ENCODE data around the gene PSMD10. TPM values are rescaled to one million over a fixed set of nuclear protein-coding genes. Genes with fewer than 3 reads are reported as not detected.

Gene PSMD10
- total and polyA plus RNA-seq, 2 donors: 46.8 to 69.0 TPM

- no peaks in the 10 kb centered on the region for H3K36me3 ChIP-seq (ENCODE audit: insufficient read depth)
- no peak overlapping the region for H3K27ac ChIP-seq (ENCODE audit: low read depth)
- H3K4me1 ChIP-seq (ENCODE audit: insufficient read depth): no peaks in the 10 kb centered on the region
- DNase-seq (ENCODE audit: extremely low spot score): no peak
- no peak overlapping the region for H3K4me3 ChIP-seq (ENCODE audit: low read depth, low read length)
Observed at GRCh38 chrX:108055546-108055945, 35.8 kb downstream of the PSMD10 start.

- no peaks in the 10 kb centered on the region for H3K36me3 ChIP-seq (ENCODE audit: insufficient read depth)
Observed at GRCh38 chrX:108053218-108053617, 38.1 kb downstream of the PSMD10 start.

GRCh38 chrX:108049649-108050048 lies 41.7 kb downstream of the PSMD10 start:
- Histone ChIP-seq H3K4me1 (ENCODE audit: insufficient read depth) (no peaks in the 10 kb centered on the region), H3K36me3 (ENCODE audit: insufficient read depth) (no peaks in the 10 kb centered on the region), H3K4me3 (ENCODE audit: low read depth, low read length) (no peak overlapping the region), H3K27ac (ENCODE audit: low read depth) (no peak overlapping the region)
- DNase-seq (ENCODE audit: extremely low spot score): peak; percentile 20
- 30% methylated on average over 1 of the region's 1 CpG for WGBS

More at GRCh38 chrX:108053218-108053617, 38.1 kb downstream of the PSMD10 start:
- no peak overlapping the region for H3K4me3 ChIP-seq (ENCODE audit: low read depth, low read length)
- H3K4me1 ChIP-seq (ENCODE audit: insufficient read depth): no peaks in the 10 kb centered on the region
- no peak overlapping the region for H3K27ac ChIP-seq (ENCODE audit: low read depth)
- DNase-seq (ENCODE audit: extremely low spot score): no peak

- H3K4me3 ChIP-seq (ENCODE audit: low read depth, low read length): no peak within 1 kb of the TSS
- H3K36me3 ChIP-seq (ENCODE audit: insufficient read depth): no peaks in the 10 kb centered on the region
- no peak within 1 kb of the TSS for H3K27ac ChIP-seq (ENCODE audit: low read depth)
- no peak for DNase-seq (ENCODE audit: extremely low spot score)
- 86% methylated on average over 10 of the region's 10 CpGs for WGBS
- no peaks in the 10 kb centered on the region for H3K4me1 ChIP-seq (ENCODE audit: insufficient read depth)
Observed at GRCh38 chrX:108044554-108045256, 46.6 kb downstream of the PSMD10 start, which contains the start of gene VSIG1. TSS of gene VSIG1 (plus strand) at chrX:108045065. CDS start at chrX:108045131, 66 bp downstream.

- H3K4me1 ChIP-seq (ENCODE audit: insufficient read depth): no peaks in the 10 kb centered on the region
- no peak overlapping the region for H3K4me3 ChIP-seq (ENCODE audit: low read depth, low read length)
- 84% methylated on average over 4 of the region's 4 CpGs for WGBS
- H3K27ac ChIP-seq (ENCODE audit: low read depth): no peak overlapping the region
- H3K36me3 ChIP-seq (ENCODE audit: insufficient read depth): no peaks in the 10 kb centered on the region
- DNase-seq (ENCODE audit: extremely low spot score): no peak
Observed at GRCh38 chrX:108036298-108036973, 54.9 kb downstream of the PSMD10 start.

- Histone ChIP-seq H3K27ac (ENCODE audit: low read depth) (no peak overlapping the region), H3K4me3 (ENCODE audit: low read depth, low read length) (no peak overlapping the region), H3K36me3 (ENCODE audit: insufficient read depth) (no peaks in the 10 kb centered on the region), H3K4me1 (ENCODE audit: insufficient read depth) (no peaks in the 10 kb centered on the region)
- 87% methylated on average over 3 of the region's 3 CpGs for WGBS
- no peak for DNase-seq (ENCODE audit: extremely low spot score)
Observed at GRCh38 chrX:108034725-108035124, 56.6 kb downstream of the PSMD10 start.

Other genes with a start within 250 kb of the PSMD10 start
- gene TEX13B, start 109.2 kb downstream of the PSMD10 start, total RNA-seq: not detected
- not detected for gene TEX13B, start 109.2 kb downstream of the PSMD10 start, polyA plus RNA-seq
- gene VSIG1, start 46.5 kb downstream of the PSMD10 start, total RNA-seq: 0.37 TPM
- gene VSIG1, start 46.5 kb downstream of the PSMD10 start, polyA plus RNA-seq: 0.29 TPM
- 9.5 TPM for gene ATG4A, start 236 bp upstream of the PSMD10 start, total RNA-seq
- 8.6 TPM for gene ATG4A, start 236 bp upstream of the PSMD10 start, polyA plus RNA-seq